Measurements from ENCODE around the gene SLCO4A1.
"Not testable (repeated sequence)": the region's sequence is repeated elsewhere in the genome, so short reads cannot be mapped to it uniquely, and the experiment has no call there.

The SLCO4A1 gene

GRCh38 chr20:62621251-62622110 is 20.8 kb upstream of the SLCO4A1 start:
- no peak for ATAC-seq (replicated peaks; ENCODE audit: extremely low read depth, poor library complexity, severe bottlenecking)
- no peak overlapping the region for H3K4me3 Mint-ChIP-seq
- H3K9me3 Mint-ChIP-seq, result no peaks in the 10 kb centered on the region
- H3K36me3 Mint-ChIP-seq (ENCODE audit: insufficient read depth), result peaks cover 8% of the 10 kb centered on the region
- H3K4me1 Mint-ChIP-seq, result peaks cover 28% of the 10 kb centered on the region
- peak overlapping the region; percentile 49 for H3K27ac Mint-ChIP-seq (ENCODE audit: low read depth)
- H3K27me3 Mint-ChIP-seq, result no peaks in the 10 kb centered on the region
- no peak for DNase-seq (ENCODE audit: low spot score in 2 of 2)

DNA sequence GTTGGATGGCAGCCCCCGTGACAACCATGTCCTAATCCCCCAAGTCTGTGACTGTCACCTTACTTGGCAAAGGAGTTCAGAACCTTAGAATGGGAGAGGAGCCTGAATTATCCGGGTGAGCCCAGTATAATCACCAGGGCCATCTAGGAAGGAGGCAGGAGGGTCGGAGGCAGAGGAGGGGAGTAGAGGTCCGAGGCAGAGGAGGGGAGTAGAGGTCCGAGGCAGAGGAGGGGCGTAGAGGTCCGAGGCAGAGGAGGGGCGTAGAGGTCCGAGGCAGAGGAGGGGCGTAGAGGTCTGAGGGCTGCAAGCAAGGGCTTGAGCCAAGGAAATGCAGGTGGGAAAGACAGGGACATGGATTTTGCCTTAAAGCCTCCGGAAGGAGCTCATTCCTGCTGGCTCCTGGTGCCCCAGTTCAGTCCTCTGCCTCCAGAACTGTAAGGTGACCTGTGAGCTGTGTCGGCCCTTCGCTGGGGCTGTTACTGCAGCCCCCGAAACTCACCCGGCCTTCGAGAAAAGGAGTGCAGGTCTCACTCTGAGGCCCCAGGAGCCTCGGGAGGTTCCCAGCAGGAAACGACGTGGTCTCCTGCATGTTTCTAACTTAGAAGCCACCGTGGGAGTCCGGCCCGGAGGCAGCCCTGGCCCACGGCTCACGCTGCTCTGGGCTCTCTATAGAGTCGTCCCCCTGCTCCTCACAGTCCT is 20.0 kb upstream of the SLCO4A1 start:
- Mint-ChIP-seq H3K9me3 (no peaks in the 10 kb centered on the region), H3K27me3 (no peaks in the 10 kb centered on the region), H3K27ac (ENCODE audit: low read depth) (peak overlapping the region; percentile 49), H3K36me3 (ENCODE audit: insufficient read depth) (peaks cover 6% of the 10 kb centered on the region), H3K4me1 (peaks cover 23% of the 10 kb centered on the region), H3K4me3 (no peak overlapping the region)
- no peak for DNase-seq (ENCODE audit: low spot score in 2 of 2)
- no peak for ATAC-seq (replicated peaks; ENCODE audit: extremely low read depth, poor library complexity, severe bottlenecking)

DNA sequence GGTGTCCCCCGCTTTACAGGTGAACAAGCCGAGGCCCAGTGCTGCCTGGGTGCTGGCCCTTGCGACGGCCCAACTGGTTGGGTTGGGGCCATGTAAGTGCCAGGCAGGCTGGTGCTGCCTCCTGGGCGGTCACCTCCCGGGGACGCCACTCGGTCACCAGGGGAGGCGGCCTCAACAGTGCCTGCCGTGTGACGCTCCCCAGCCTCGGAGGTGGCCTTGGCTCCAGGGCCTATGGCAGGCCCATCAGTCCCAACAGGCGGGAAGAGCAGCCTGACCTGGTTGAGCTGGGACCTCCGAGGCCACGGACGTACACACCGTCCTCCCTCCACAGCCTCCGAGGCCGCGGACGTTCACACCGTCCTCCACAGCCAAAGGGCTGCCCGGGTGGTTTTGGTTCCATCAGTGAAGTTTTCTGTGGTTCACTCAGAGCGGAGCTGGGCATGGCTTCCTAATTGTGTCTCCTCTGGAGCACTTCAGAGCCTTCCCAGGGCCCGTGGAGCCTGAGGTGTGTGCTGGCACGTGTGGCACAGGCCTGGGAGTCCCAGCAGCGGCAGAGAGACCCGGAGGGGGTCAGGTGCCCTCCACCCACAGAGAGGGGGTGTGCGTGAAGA is 19.3 kb upstream of the SLCO4A1 start:
- no peak for ATAC-seq (replicated peaks; ENCODE audit: extremely low read depth, poor library complexity, severe bottlenecking)
- DNase-seq (ENCODE audit: low spot score in 2 of 2), result no peak
- no peak overlapping the region for H3K27ac Mint-ChIP-seq (ENCODE audit: low read depth)
- no peaks in the 10 kb centered on the region for H3K27me3 Mint-ChIP-seq
- H3K9me3 Mint-ChIP-seq, result no peaks in the 10 kb centered on the region
- H3K4me3 Mint-ChIP-seq, result peak overlapping the region; percentile 62
- H3K36me3 Mint-ChIP-seq (ENCODE audit: insufficient read depth), result peaks cover 6% of the 10 kb centered on the region
- peaks cover 19% of the 10 kb centered on the region for H3K4me1 Mint-ChIP-seq

GRCh38 chr20:62623488-62624324 is 18.6 kb upstream of the SLCO4A1 start:
- ATAC-seq (replicated peaks; ENCODE audit: extremely low read depth, poor library complexity, severe bottlenecking), result peak; percentile 88
- Mint-ChIP-seq H3K27me3 (no peaks in the 10 kb centered on the region), H3K4me1 (peaks cover 12% of the 10 kb centered on the region), H3K9me3 (no peaks in the 10 kb centered on the region), H3K4me3 (peak overlapping the region; percentile 62), H3K27ac (ENCODE audit: low read depth) (no peak overlapping the region), H3K36me3 (ENCODE audit: insufficient read depth) (peaks cover 3% of the 10 kb centered on the region)
- DNase-seq (ENCODE audit: low spot score in 2 of 2), result peak; percentile 42 to 44

DNA sequence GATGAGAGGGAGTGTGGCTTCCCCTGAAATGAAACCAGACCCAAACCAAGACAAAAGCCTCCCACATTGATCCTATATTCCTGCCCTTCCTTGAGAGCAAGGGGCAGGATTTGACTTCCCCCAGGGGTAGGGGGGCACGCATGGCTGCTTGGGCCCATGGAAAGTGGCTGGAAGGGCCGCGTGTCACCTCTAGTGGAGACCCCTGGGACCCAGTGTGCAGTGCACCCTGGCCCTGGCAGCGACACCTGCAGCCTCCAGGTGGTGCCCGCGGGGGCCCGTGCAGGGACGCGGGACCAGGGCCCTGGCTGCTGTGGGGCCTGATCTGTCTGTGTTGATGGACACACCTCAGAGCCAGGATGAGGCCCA is 18.0 kb upstream of the SLCO4A1 start:
- DNase-seq (ENCODE audit: low spot score in 2 of 2), result no peak
- no peaks in the 10 kb centered on the region for H3K27me3 Mint-ChIP-seq
- no peaks in the 10 kb centered on the region for H3K9me3 Mint-ChIP-seq
- peaks cover 3% of the 10 kb centered on the region for H3K36me3 Mint-ChIP-seq (ENCODE audit: insufficient read depth)
- peaks cover 10% of the 10 kb centered on the region for H3K4me1 Mint-ChIP-seq
- ATAC-seq (replicated peaks; ENCODE audit: extremely low read depth, poor library complexity, severe bottlenecking), result peak; percentile 14
- no peak overlapping the region for H3K27ac Mint-ChIP-seq (ENCODE audit: low read depth)
- no peak overlapping the region for H3K4me3 Mint-ChIP-seq

DNA sequence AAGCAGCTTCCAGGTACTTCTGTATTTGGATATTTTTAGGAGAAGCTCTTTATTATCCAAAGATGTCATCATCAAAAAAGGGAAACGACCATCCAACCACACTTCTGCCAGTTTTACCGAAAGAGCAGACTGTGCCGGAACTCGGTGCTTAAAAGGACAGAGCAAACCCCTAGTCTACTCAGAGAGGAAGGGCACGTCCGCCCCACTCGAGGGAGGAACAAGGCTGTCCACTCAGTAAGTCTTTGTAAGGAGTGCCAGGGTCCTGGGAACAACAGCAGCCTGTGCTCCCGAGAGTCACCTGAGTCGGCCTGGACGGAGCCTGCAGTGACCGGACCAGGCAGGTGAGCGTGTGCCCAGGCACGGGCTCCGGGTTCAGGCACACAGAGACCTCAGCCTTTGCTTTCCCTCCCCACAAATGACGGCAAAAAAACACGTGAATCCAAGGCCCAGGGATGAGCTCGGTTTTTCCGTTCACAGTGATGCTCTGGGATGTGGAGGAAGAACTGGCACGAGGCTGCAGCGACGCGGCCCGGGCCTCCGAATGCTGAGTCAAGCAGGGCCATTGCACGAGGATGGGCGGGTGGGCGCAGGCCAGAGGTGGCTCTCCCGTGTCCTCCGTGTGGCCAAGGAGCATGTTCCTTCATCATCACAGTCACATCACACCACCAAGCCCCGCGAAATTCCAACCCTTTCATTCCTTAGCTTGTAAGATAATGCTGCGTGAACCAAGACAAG is 17.4 kb upstream of the SLCO4A1 start:
- peaks cover 3% of the 10 kb centered on the region for H3K36me3 Mint-ChIP-seq (ENCODE audit: insufficient read depth)
- H3K4me3 Mint-ChIP-seq, result no peak overlapping the region
- DNase-seq (ENCODE audit: low spot score in 2 of 2) (no peak), ATAC-seq (replicated peaks; ENCODE audit: extremely low read depth, poor library complexity, severe bottlenecking) (no peak)
- H3K9me3 Mint-ChIP-seq, result no peaks in the 10 kb centered on the region
- peaks cover 10% of the 10 kb centered on the region for H3K4me1 Mint-ChIP-seq
- H3K27me3 Mint-ChIP-seq, result no peaks in the 10 kb centered on the region
- H3K27ac Mint-ChIP-seq (ENCODE audit: low read depth), result no peak overlapping the region

- no peaks in the 10 kb centered on the region for H3K27me3 Mint-ChIP-seq
- ATAC-seq (replicated peaks; ENCODE audit: extremely low read depth, poor library complexity, severe bottlenecking), result no peak
- no peak for DNase-seq (ENCODE audit: low spot score in 2 of 2)
- H3K36me3 Mint-ChIP-seq (ENCODE audit: insufficient read depth), result peaks cover 3% of the 10 kb centered on the region
- no peaks in the 10 kb centered on the region for H3K9me3 Mint-ChIP-seq
- peaks cover 10% of the 10 kb centered on the region for H3K4me1 Mint-ChIP-seq
- H3K4me3 Mint-ChIP-seq, result no peak overlapping the region
- no peak overlapping the region for H3K27ac Mint-ChIP-seq (ENCODE audit: low read depth)
Measured at GRCh38 chr20:62625516-62625915, 16.8 kb upstream of the SLCO4A1 start.

GRCh38 chr20:62625921-62626547 is 16.3 kb upstream of the SLCO4A1 start:
- H3K9me3 Mint-ChIP-seq, result no peaks in the 10 kb centered on the region

GRCh38 chr20:62627425-62627824 is 14.9 kb upstream of the SLCO4A1 start:
- H3K27me3 Mint-ChIP-seq; ATAC-seq (replicated peaks; ENCODE audit: extremely low read depth, poor library complexity, severe bottlenecking); H3K9me3 Mint-ChIP-seq; H3K27ac Mint-ChIP-seq (ENCODE audit: low read depth); H3K4me3 Mint-ChIP-seq; DNase-seq (ENCODE audit: low spot score in 2 of 2); H3K36me3 Mint-ChIP-seq (ENCODE audit: insufficient read depth): not testable (repeated sequence)
- peaks cover 10% of the 10 kb centered on the region for H3K4me1 Mint-ChIP-seq

More at GRCh38 chr20:62625921-62626547, 16.3 kb upstream of the SLCO4A1 start:
- Mint-ChIP-seq H3K4me1 (peaks cover 10% of the 10 kb centered on the region), H3K4me3 (no peak overlapping the region), H3K36me3 (ENCODE audit: insufficient read depth) (peaks cover 3% of the 10 kb centered on the region), H3K27me3 (no peaks in the 10 kb centered on the region), H3K27ac (ENCODE audit: low read depth) (no peak overlapping the region)
- DNase-seq (ENCODE audit: low spot score in 2 of 2), result no peak
- no peak for ATAC-seq (replicated peaks; ENCODE audit: extremely low read depth, poor library complexity, severe bottlenecking)

GRCh38 chr20:62627901-62628612 is 14.2 kb upstream of the SLCO4A1 start:
- H3K9me3 Mint-ChIP-seq, result no peaks in the 10 kb centered on the region
- no peak overlapping the region for H3K27ac Mint-ChIP-seq (ENCODE audit: low read depth)
- H3K4me3 Mint-ChIP-seq, result no peak overlapping the region
- no peak for DNase-seq (ENCODE audit: low spot score in 2 of 2)
- peaks cover 9% of the 10 kb centered on the region for H3K4me1 Mint-ChIP-seq
- peaks cover 2% of the 10 kb centered on the region for H3K36me3 Mint-ChIP-seq (ENCODE audit: insufficient read depth)
- H3K27me3 Mint-ChIP-seq, result peaks cover 16% of the 10 kb centered on the region
- no peak for ATAC-seq (replicated peaks; ENCODE audit: extremely low read depth, poor library complexity, severe bottlenecking)

DNA sequence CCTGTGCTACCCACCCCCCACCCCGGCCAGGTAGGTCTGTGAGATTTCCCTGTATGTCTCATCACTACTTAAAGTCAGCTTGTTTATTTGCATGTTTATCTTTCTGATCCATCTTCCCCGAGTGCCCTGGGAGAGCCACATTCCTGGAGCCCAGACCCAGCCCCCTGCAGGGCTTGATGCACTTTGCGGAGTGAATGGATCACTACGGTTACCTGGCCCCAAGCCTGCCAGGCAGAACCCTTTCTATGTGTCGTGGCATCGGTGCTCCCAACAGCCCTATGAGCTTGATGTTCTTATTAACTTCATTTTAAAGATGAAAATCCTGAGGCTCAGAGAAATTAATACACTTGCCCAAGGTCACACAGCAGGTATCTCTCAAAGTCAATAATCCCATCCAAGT is 13.6 kb upstream of the SLCO4A1 start:
- H3K9me3 Mint-ChIP-seq, result no peaks in the 10 kb centered on the region
- DNase-seq (ENCODE audit: low spot score in 2 of 2) (no peak), ATAC-seq (replicated peaks; ENCODE audit: extremely low read depth, poor library complexity, severe bottlenecking) (no peak)
- H3K27me3 Mint-ChIP-seq, result peaks cover 22% of the 10 kb centered on the region
- H3K4me1 Mint-ChIP-seq, result peaks cover 3% of the 10 kb centered on the region
- H3K4me3 Mint-ChIP-seq, result no peak overlapping the region
- peaks cover 2% of the 10 kb centered on the region for H3K36me3 Mint-ChIP-seq (ENCODE audit: insufficient read depth)
- H3K27ac Mint-ChIP-seq (ENCODE audit: low read depth), result no peak overlapping the region

All from central memory CD8-positive, alpha-beta T cell (primary cell).